Neural progenitor cell (in vitro differentiated cells): ENCODE data around the gene CNNM3. TPM values are rescaled to one million over a fixed set of nuclear protein-coding genes. Genes with fewer than 3 reads are reported as not detected.
A peak's percentile ranks its signal among the peaks of the same experiment; 100 is the strongest.

Experiments
- DNase-seq: peaks from one replicate; pipeline ENCODE4 v3.0.0-alpha.2; 2016; ENCODE audit warnings: low spot score
- H2AFZ ChIP-seq: fragments of 200-600 bp; sonication (generic); replicated peaks from 2 replicates; pipeline ENCODE4 v1.6.1; 2016; ENCODE audit warnings: antibody characterized with exemption
- H3F3A ChIP-seq: fragments of 200-600 bp; sonication (generic); 2 replicates; pipeline ENCODE4 v1.6.1; 2016; ENCODE audit warnings: antibody characterized with exemption, low read depth
- H3K27ac ChIP-seq: fragments of 200-600 bp; sonication (generic); 2 replicates; pipeline ENCODE4 v1.5.1; 2016; ENCODE audit warnings: mild to moderate bottlenecking
- H3K27me3 ChIP-seq: fragments of 200-600 bp; sonication (generic); 2 replicates; pipeline ENCODE4 v1.6.1; 2016; ENCODE audit warnings: mild to moderate bottlenecking, moderate library complexity
- H3K36me3 ChIP-seq: fragments of 200-600 bp; sonication (generic); 2 replicates; pipeline ENCODE4 v1.5.1; 2016
- H3K4me1 ChIP-seq: fragments of 200-600 bp; sonication (generic); 2 replicates; pipeline ENCODE4 v1.6.1; 2016; ENCODE audit warnings: mixed run types
- H3K4me2 ChIP-seq: fragments of 200-600 bp; sonication (generic); 2 replicates; pipeline ENCODE4 v1.6.1; 2016
- H3K4me3 ChIP-seq: fragments of 200-600 bp; sonication (generic); 2 replicates; pipeline ENCODE4 v1.5.1; 2016
- H3K79me2 ChIP-seq: fragments of 200-600 bp; sonication (generic); 2 replicates; pipeline ENCODE4 v1.6.1; 2016; ENCODE audit warnings: low read depth
- H3K9ac ChIP-seq: fragments of 200-600 bp; sonication (generic); 2 replicates; pipeline ENCODE4 v1.6.1; 2016
- H3K9me3 ChIP-seq: fragments of 200-600 bp; sonication (generic); 2 replicates; pipeline ENCODE4 v1.5.1; 2016; ENCODE audit warnings: low read depth
- H4K20me1 ChIP-seq: fragments of 200-600 bp; sonication (generic); 2 replicates; pipeline ENCODE4 v1.6.1; 2016; ENCODE audit warnings: low read depth
- H3K27ac Mint-ChIP-seq: 3 replicates; pipeline ENCODE4 v1.8.0; 2021; ENCODE audit warnings: mixed read lengths
- H3K27me3 Mint-ChIP-seq: 2 replicates; pipeline ENCODE4 v1.8.0; 2022; ENCODE audit warnings: low read depth, mild to moderate bottlenecking, inconsistent platforms, moderate library complexity, mixed read lengths; ENCODE audit not compliant: insufficient read depth
- H3K36me3 Mint-ChIP-seq: 3 replicates; pipeline ENCODE4 v1.8.0; 2021; ENCODE audit warnings: mixed read lengths
- H3K4me1 Mint-ChIP-seq: 3 replicates; pipeline ENCODE4 v1.8.0; 2021; ENCODE audit warnings: mixed read lengths
- H3K4me3 Mint-ChIP-seq: 3 replicates; pipeline ENCODE4 v1.8.0; 2021; ENCODE audit warnings: mild to moderate bottlenecking, moderate library complexity, mixed read lengths
- H3K9me3 Mint-ChIP-seq: 3 replicates; pipeline ENCODE4 v1.8.0; 2020; ENCODE audit warnings: mixed read lengths
- CTCF ChIP-seq: fragments of 200-600 bp; sonication (generic); IDR thresholded peaks from 2 replicates; pipeline ENCODE4 v1.5.1; 2017; ENCODE audit warnings: antibody characterized with exemption, mild to moderate bottlenecking
- EZH2 ChIP-seq: fragments of 200-600 bp; sonication (generic); IDR thresholded peaks from 2 replicates; pipeline ENCODE4 v1.6.1; 2017; ENCODE audit warnings: antibody characterized with exemption, mild to moderate bottlenecking, moderate library complexity
- EZH2phosphoT487 ChIP-seq: fragments of 200-600 bp; sonication (generic); IDR thresholded peaks from 2 replicates; pipeline ENCODE4 v1.6.1; 2017; ENCODE audit warnings: antibody characterized with exemption
- microRNA counts: library from miRNA; unstranded; fragments of <30 nt; microRNA quantifications from one replicate; lab custom pipeline; 2016
- microRNA-seq: library from miRNA; unstranded; fragments of <30 nt; microRNA quantifications from one replicate; pipeline ENCODE4, GENCODE V29; 2016
- small RNA-seq: library from RNA; depleted of rRNA; stranded (forward); fragments of <200 nt; gene quantifications from one replicate; pipeline ENCODE3, GENCODE V24; 2015
- total RNA-seq: library from RNA; depleted of rRNA; stranded (reverse); fragments of >200 nt; gene quantifications from 2 replicates; pipeline ENCODE4 v1.2.3, GENCODE V29; 2015; ENCODE audit warnings: low replicate concordance

CNNM3 gene
- total RNA-seq, 1 donor from 2014 or later: 11.1 TPM

GRCh38 chr2:96882906-96883305 lies 66.8 kb downstream of the CNNM3 start:
- TF ChIP-seq CTCF: no peak
- no peak for TF ChIP-seq EZH2phosphoT487
- no peak for TF ChIP-seq EZH2
- Histone ChIP-seq H3K4me2 (no peak overlapping the region), H3K79me2 (no peaks in the 10 kb centered on the region), H3F3A (peaks cover 26% of the 10 kb centered on the region), H2AFZ (no peak overlapping the region), H3K27ac (no peak overlapping the region), H3K4me3 (no peak overlapping the region), H3K27me3 (no peaks in the 10 kb centered on the region), H3K4me1 (peaks cover 46% of the 10 kb centered on the region), H3K9me3 (no peaks in the 10 kb centered on the region), H4K20me1 (no peaks in the 10 kb centered on the region), H3K36me3 (no peaks in the 10 kb centered on the region), H3K9ac (no peak overlapping the region)
- Mint-ChIP-seq H3K9me3 (no peaks in the 10 kb centered on the region), H3K27me3 (peaks cover 9% of the 10 kb centered on the region), H3K27ac (no peak overlapping the region), H3K36me3 (no peaks in the 10 kb centered on the region), H3K4me3 (no peak overlapping the region), H3K4me1 (peaks cover 51% of the 10 kb centered on the region)
- DNase-seq: no peak

DNA sequence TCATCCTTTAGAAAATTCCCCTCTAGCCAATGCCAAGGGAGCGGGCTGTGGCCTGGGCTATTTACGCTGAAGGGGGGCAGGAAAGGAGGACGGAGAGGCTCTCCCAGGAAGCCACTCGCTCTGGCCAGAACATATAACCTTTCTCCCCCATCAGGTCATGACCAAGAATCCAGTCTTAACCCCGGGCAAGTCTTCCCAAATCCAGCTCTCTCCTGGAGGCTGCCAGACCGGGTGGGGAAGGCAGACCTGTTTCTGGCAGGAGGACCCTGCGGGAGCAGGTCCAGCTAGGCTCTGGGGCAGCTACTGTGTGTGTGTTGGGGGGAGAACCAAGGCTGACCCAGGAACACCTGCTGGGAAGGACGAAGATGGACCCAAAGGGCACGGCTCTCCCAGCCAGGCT lies 67.2 kb downstream of the CNNM3 start:
- peaks cover 51% of the 10 kb centered on the region for H3K4me1 Mint-ChIP-seq
- Histone ChIP-seq H3K27ac (no peak overlapping the region), H3K79me2 (no peaks in the 10 kb centered on the region), H3K36me3 (no peaks in the 10 kb centered on the region), H4K20me1 (no peaks in the 10 kb centered on the region), H3F3A (peaks cover 26% of the 10 kb centered on the region), H2AFZ (no peak overlapping the region), H3K4me2 (no peak overlapping the region), H3K9ac (no peak overlapping the region), H3K27me3 (no peaks in the 10 kb centered on the region), H3K9me3 (no peaks in the 10 kb centered on the region), H3K4me1 (peaks cover 47% of the 10 kb centered on the region), H3K4me3 (no peak overlapping the region)
- H3K27ac Mint-ChIP-seq: no peak overlapping the region
- H3K4me3 Mint-ChIP-seq: no peak overlapping the region
- H3K27me3 Mint-ChIP-seq: peaks cover 9% of the 10 kb centered on the region
- no peaks in the 10 kb centered on the region for H3K36me3 Mint-ChIP-seq
- no peaks in the 10 kb centered on the region for H3K9me3 Mint-ChIP-seq
- TF ChIP-seq EZH2phosphoT487 (no peak), CTCF (no peak), EZH2 (no peak)
- DNase-seq: no peak

MicroRNAs encoded within 50 kb of the gene (microRNA counts, 767-probe panel; counts per million panel counts)
- microRNA hsa-miR-3127-5p (lab: Ali Mortazavi, UCI): 460 counts per million, percentile 90 among the panel's probes with 10 or more counts

Small RNA genes lying within 50 kb of the gene (microRNA-seq; reads per million reads assigned to microRNA genes)
- gene MIR3127: not detected

Small RNA genes lying within 50 kb of the gene (small RNA-seq; reads per million reads assigned to genes)
- 0.20 reads per million for gene MIR3127

Other genes with a start within 250 kb of the CNNM3 start
- 32.9 and 44.3 TPM in 2 replicates for gene KANSL3, start 178.0 kb upstream of the CNNM3 start, total RNA-seq
- gene FER1L5, start 173.5 kb upstream of the CNNM3 start, total RNA-seq: 1.2 and 1.7 TPM in 2 replicates
- 25.9 and 39.8 TPM in 2 replicates for gene LMAN2L, start 76.2 kb upstream of the CNNM3 start, total RNA-seq
- gene CNNM4, start 55.4 kb upstream of the CNNM3 start, total RNA-seq: 15.5 and 24.4 TPM in 2 replicates
- 10.8 and 11.4 TPM in 2 replicates for gene ANKRD23, start 27.8 kb downstream of the CNNM3 start, total RNA-seq
- 4.0 and 17.3 TPM in 2 replicates for gene ANKRD39, start 41.7 kb downstream of the CNNM3 start, total RNA-seq
- 39.1 and 103 TPM in 2 replicates for gene SEMA4C, start 53.8 kb downstream of the CNNM3 start, total RNA-seq
- not detected in 2 replicates for gene FAM178B, start 170.3 kb downstream of the CNNM3 start, total RNA-seq